VCaP (cell line): Measurements from ENCODE around the gene TCF3.
A peak's percentile ranks its signal among the peaks of the same experiment; 100 is the strongest.

Experiments
- H3K27ac ChIP-seq: fragments of 450-650 bp; 2 replicates; pipeline ENCODE4 v1.5.1; 2017
- TF ChIP-seq, protein P1 (sequence below): fragments of 450-650 bp; conservative IDR thresholded peaks from 2 replicates; pipeline ENCODE4 v1.5.1; 2017; ENCODE audit warnings: mild to moderate bottlenecking, moderate library complexity

TCF3 gene

DNA sequence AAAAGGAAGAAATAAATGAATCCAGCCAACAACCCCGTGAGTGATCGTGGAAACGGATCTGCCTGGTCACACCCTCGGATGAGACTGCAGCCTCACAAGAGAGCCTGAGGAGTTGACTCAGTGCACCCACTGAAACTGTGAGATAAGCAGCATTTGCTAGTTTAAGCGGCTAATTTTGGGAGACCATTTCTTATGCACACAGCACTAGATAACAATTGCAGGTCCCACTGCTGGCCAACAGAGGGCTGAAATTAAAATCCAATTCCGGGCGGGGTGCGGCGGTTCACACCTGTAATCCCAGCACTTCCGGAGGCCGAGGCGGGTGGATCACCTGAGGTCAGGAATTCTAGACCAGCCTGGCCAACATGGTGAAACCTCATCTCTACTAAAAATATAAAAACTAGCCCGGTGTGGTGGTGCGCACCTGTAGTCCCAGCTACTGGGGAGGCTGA lies 50.8 kb downstream of the TCF3 start:
- TF ChIP-seq, protein P1, sequence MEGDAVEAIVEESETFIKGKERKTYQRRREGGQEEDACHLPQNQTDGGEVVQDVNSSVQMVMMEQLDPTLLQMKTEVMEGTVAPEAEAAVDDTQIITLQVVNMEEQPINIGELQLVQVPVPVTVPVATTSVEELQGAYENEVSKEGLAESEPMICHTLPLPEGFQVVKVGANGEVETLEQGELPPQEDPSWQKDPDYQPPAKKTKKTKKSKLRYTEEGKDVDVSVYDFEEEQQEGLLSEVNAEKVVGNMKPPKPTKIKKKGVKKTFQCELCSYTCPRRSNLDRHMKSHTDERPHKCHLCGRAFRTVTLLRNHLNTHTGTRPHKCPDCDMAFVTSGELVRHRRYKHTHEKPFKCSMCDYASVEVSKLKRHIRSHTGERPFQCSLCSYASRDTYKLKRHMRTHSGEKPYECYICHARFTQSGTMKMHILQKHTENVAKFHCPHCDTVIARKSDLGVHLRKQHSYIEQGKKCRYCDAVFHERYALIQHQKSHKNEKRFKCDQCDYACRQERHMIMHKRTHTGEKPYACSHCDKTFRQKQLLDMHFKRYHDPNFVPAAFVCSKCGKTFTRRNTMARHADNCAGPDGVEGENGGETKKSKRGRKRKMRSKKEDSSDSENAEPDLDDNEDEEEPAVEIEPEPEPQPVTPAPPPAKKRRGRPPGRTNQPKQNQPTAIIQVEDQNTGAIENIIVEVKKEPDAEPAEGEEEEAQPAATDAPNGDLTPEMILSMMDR, result peak; percentile 27; the same call in 1 of the 2 replicates
- H3K27ac ChIP-seq, result no peak overlapping the region

DNA sequence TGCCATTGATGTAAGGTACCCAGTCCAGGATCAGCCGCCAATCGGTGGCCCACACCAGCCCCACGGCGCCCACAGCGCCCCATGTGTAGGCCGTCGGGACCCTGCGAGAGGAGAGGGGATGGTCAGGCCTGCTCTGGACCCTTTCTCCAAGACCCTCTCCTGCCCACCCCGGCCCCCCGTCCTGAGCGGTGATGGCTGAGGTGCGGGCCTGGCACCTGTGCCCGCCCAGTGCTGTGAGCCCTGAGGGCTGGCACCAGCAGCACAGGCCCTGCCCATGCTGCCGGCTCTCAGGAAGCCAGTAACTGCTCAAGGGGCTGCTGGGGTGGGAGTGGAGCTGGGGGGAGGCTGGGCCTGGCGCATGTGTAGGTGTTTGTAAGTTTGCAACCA lies 53.0 kb downstream of the TCF3 start:
- H3K27ac ChIP-seq, result no peak overlapping the region
- TF ChIP-seq, protein P1, result no peak

DNA sequence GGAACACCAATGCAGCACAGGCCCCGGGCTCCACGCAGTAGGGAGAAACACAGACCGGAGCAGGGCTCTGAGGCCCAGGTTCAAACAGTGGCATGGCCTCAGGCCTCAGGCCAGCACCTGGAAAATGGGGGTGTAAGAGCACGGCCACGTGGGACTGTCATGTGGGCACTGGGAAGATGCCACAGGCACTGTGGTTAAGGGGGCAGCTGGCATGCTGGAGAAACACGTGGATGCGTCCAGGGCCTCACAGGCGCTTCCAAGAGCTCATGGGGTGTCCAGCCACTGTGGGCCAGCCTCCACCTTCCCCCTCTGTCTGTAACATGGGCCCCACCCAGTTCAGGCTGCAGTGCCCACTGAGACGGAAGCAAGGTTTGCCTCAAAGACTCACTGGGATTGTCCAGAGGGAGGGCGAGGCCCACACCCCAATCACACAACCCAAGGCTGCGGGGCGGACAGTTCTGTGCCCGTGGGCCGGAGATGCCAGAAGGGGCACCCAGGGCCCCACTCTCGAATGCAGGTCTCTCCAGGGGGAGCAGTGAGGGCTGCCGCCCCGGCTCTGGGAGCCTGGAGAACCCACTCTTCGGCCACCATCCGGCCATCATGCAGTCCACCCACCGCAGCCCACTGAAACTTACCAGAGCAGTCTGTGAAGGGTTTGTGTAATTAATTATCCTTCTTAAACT lies 53.5 kb downstream of the TCF3 start:
- TF ChIP-seq, protein P1, result no peak
- no peak overlapping the region for H3K27ac ChIP-seq

GRCh38 chr19:1593501-1593772 lies 59.0 kb downstream of the TCF3 start:
- H3K27ac ChIP-seq, result peak overlapping the region; percentile 99
- TF ChIP-seq, protein P1, result no peak

DNA sequence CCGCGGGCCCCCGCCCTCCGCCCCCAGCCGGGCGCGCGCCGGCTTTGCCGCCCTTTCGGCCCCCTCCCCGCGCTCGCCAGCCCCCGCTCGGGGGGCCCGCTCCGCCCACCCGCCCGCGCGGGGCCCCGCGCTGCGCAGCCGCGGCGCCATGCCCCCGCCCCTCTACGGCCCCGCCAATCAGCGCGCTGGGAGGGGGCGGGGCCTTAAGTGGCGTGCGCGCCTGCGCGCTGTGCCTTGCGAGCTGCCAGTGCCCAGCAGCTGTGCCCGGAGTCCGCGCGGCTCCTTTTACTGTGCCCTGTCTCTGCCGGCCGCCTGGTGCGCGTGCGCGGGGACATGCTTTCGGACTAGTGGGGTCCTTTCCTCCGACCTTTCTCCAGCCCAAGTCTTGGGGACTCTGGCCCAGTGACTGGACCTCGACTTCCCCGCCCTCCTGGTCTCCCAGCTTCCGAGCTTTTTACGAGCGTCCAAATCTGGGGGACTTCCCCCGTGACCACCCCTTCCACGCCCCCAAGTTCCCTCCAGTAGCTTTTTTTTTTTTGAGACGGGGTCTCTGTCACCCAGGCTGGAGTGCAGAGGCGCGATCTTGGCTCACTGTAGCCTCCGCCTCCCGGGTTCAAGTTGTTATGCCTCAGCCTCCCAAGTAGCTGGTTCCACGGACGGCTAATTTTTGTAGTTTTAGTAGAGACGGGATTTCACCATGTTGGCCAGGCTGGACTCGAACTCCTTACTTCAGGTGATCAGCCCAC lies 59.5 kb downstream of the TCF3 start, which contains the start of gene MBD3:
MBD3 (minus strand) TSS at position 111 of the 746 bp plus-strand sequence. CDS start 234 bp downstream, outside the sequence.
- peak within 1 kb of the TSS; percentile 99 for H3K27ac ChIP-seq
- TF ChIP-seq, protein P1, result no peak

DNA sequence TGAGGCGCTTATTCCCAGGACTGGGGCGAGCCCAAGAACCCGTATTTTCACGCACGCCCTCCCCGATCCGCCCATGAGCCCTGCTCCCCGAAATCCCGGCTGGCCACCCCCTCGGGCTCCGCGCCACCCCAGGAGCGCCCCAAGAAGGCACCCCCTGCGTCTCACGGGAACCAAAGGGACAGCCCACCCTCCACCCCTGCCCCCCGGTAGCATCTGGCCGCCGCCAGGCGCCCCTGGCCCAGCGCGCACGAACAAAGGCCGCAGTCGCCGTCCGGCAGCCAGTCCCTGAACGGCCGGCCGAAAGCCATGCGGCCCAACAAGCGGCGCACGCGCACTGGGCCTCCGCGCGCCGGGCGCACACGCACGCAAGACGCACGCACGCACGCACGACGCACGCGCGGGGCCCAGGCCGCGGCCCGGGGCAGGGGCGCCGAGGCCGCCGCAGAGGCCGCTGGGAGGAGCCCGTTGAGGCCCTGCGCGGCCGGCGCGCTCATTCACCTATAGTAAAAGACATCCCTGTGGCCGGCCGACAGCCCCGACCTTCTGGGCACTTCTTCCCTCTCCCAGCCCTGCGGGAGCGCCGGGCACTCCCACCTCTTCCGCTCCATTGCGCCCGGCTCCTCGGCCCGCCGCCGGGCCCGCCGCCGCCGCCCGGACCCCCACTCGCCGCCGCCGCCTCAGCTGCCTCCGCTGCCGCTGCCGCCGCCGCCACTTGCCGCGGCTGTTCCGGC lies 60.2 kb downstream of the TCF3 start:
- H3K27ac ChIP-seq, result peak overlapping the region; percentile 99
- TF ChIP-seq, protein P1, result no peak

- TF ChIP-seq, protein P1, result no peak
Observed at GRCh38 chr19:1591421-1592023, 60.9 kb downstream of the TCF3 start.

More at GRCh38 chr19:1591421-1592023, 60.9 kb downstream of the TCF3 start:
- peak overlapping the region; percentile 99 for H3K27ac ChIP-seq
